Activated CD4-positive, alpha-beta memory T cell treated with anti-CD3 and anti-CD28 coated beads, Interleukin-2, amount 10 ng/mL, durations not matched to agents 7 days and 5 days (primary cell): ENCODE measurements around the gene ISY1. TPM values are rescaled to one million over a fixed set of nuclear protein-coding genes. Genes with fewer than 3 reads are reported as not detected.
"Not testable (repeated sequence)": the region's sequence is repeated elsewhere in the genome, so short reads cannot be mapped to it uniquely, and the experiment has no call there.

Experiments used
- CTCF ChIA-PET: fragments of 350-600 bp; sonication (Branson Sonifier 250); formaldehyde crosslinking; loops from one replicate; lab custom pipeline; 2021; ENCODE audit warnings: antibody characterized with exemption, inconsistent platforms; lab: Charles Lee
- POLR2A ChIA-PET: fragments of 350-600 bp; sonication (Branson Sonifier 250); formaldehyde crosslinking; loops from one replicate; lab custom pipeline; 2021; ENCODE audit warnings: antibody characterized with exemption; lab: Charles Lee
- DNase-seq: peaks from one replicate; pipeline ENCODE4 v3.0.0-alpha.2; 2020
- H3K27ac Mint-ChIP-seq: one replicate; pipeline ENCODE4 v1.8.0; 2021; ENCODE audit warnings: mild to moderate bottlenecking, mixed read lengths
- H3K27me3 Mint-ChIP-seq: one replicate; pipeline ENCODE4 v1.8.0; 2021; ENCODE audit warnings: mixed read lengths
- H3K36me3 Mint-ChIP-seq: one replicate; pipeline ENCODE4 v1.8.0; 2021; ENCODE audit warnings: low read depth, mixed read lengths
- H3K4me1 Mint-ChIP-seq: one replicate; pipeline ENCODE4 v1.8.0; 2021; ENCODE audit warnings: mixed read lengths
- H3K4me3 Mint-ChIP-seq: one replicate; pipeline ENCODE4 v1.8.0; 2021; ENCODE audit warnings: mild to moderate bottlenecking, mixed read lengths
- H3K9me3 Mint-ChIP-seq: one replicate; pipeline ENCODE4 v1.8.0; 2021; ENCODE audit warnings: mixed read lengths
- total RNA-seq, 2 experiments: library from RNA; stranded (reverse); gene quantifications; one replicate each; pipeline ENCODE4 v1.2.3, GENCODE V29; 2021

The ISY1 gene
- total RNA-seq, 2 experiments from 2014 or later = 63.9 to 66.2 TPM

GRCh38 chr3:129165594-129165993 lies 4.7 kb upstream of the ISY1 start:
- ChIA-PET CTCF (interaction anchor here (3.0 kb wide), 1 partner anchor 195 kb away, joined by 15 read pairs; no protein-coding TSS in a partner anchor), POLR2A (interaction anchor here (1.6 kb wide), 1 partner anchor 84 kb away, joined by 5 read pairs; the partner anchor contains the start of gene COPG1)
- not testable (repeated sequence) for H3K9me3 Mint-ChIP-seq, H3K27me3 Mint-ChIP-seq, DNase-seq, H3K4me3 Mint-ChIP-seq, H3K27ac Mint-ChIP-seq
- H3K36me3 Mint-ChIP-seq = peaks cover 42% of the 10 kb centered on the region
- H3K4me1 Mint-ChIP-seq = peaks cover 31% of the 10 kb centered on the region

GRCh38 chr3:129164500-129164899 lies 3.6 kb upstream of the ISY1 start:
- Mint-ChIP-seq H3K4me3 (no peak overlapping the region), H3K27ac (peak overlapping the region; percentile 64), H3K36me3 (peaks cover 37% of the 10 kb centered on the region), H3K4me1 (peaks cover 36% of the 10 kb centered on the region), H3K9me3 (no peaks in the 10 kb centered on the region), H3K27me3 (no peaks in the 10 kb centered on the region)
- no peak for DNase-seq
- POLR2A ChIA-PET = interaction anchor here (0.8 kb wide), 1 partner anchor 110 kb away, joined by 3 read pairs; no protein-coding TSS in a partner anchor
- CTCF ChIA-PET = interaction anchor here (1.0 to 3.4 kb wide), 2 partner anchors 17 to 112 kb away, joined by 3 to 33 read pairs; no protein-coding TSS in a partner anchor

GRCh38 chr3:129162729-129163579 lies 2.1 kb upstream of the ISY1 start:
- no peak for DNase-seq
- peak overlapping the region; percentile 87 for H3K4me3 Mint-ChIP-seq
- ChIA-PET CTCF (interaction anchor here (0.8 to 3.4 kb wide), 15 partner anchors 8 to 482 kb away, joined by 3 to 33 read pairs (median 7); partner anchors contain the start of gene COPG1), POLR2A (interaction anchor here (0.7 to 3.3 kb wide), 22 partner anchors 8 to 1490 kb away, joined by 3 to 49 read pairs (median 6); partner anchors contain the start of genes ABTB1 and COPG1)
- H3K27ac Mint-ChIP-seq = peak overlapping the region; percentile 94
- H3K9me3 Mint-ChIP-seq = no peaks in the 10 kb centered on the region
- peaks cover 41% of the 10 kb centered on the region for H3K36me3 Mint-ChIP-seq
- peaks cover 47% of the 10 kb centered on the region for H3K4me1 Mint-ChIP-seq
- H3K27me3 Mint-ChIP-seq = no peaks in the 10 kb centered on the region

GRCh38 chr3:129161860-129162271 lies 1.0 kb upstream of the ISY1 start:
- Mint-ChIP-seq H3K27me3 (no peaks in the 10 kb centered on the region), H3K4me1 (peaks cover 47% of the 10 kb centered on the region), H3K36me3 (peaks cover 35% of the 10 kb centered on the region), H3K9me3 (no peaks in the 10 kb centered on the region), H3K4me3 (peak overlapping the region; percentile 87), H3K27ac (peak overlapping the region; percentile 94)
- CTCF ChIA-PET = interaction anchor here (0.9 to 3.4 kb wide), 20 partner anchors 9 to 481 kb away, joined by 3 to 33 read pairs (median 5); partner anchors contain the start of genes CNBP and COPG1
- POLR2A ChIA-PET = interaction anchor here (0.6 to 3.3 kb wide), 26 partner anchors 9 to 1489 kb away, joined by 3 to 49 read pairs (median 4); partner anchors contain the start of genes ABTB1 and COPG1
- DNase-seq = peak; percentile 33

GRCh38 chr3:129144786-129145185 lies 16.1 kb downstream of the ISY1 start:
- POLR2A ChIA-PET = interaction anchor here (0.6 to 1.5 kb wide), 3 partner anchors 23 to 328 kb away, joined by 3 to 4 read pairs (median 4); partner anchors contain the start of gene RAB43
- Mint-ChIP-seq H3K4me3 (no peak overlapping the region), H3K36me3 (peaks cover 41% of the 10 kb centered on the region), H3K27ac (no peak overlapping the region), H3K9me3 (no peaks in the 10 kb centered on the region), H3K27me3 (no peaks in the 10 kb centered on the region), H3K4me1 (no peaks in the 10 kb centered on the region)
- CTCF ChIA-PET = interaction anchor here (0.7 to 1.2 kb wide), 3 partner anchors 11 to 175 kb away, joined by 3 read pairs; no protein-coding TSS in a partner anchor
- DNase-seq = no peak

- DNase-seq, H3K9me3 Mint-ChIP-seq, CTCF ChIA-PET, H3K27me3 Mint-ChIP-seq, H3K27ac Mint-ChIP-seq, POLR2A ChIA-PET, H3K4me1 Mint-ChIP-seq, H3K4me3 Mint-ChIP-seq: not testable (repeated sequence)
- H3K36me3 Mint-ChIP-seq = peaks cover 34% of the 10 kb centered on the region
Measured at GRCh38 chr3:129141011-129141410, 19.9 kb downstream of the ISY1 start.

GRCh38 chr3:129139911-129140310 lies 21.0 kb downstream of the ISY1 start:
- ChIA-PET POLR2A (no interaction called here), CTCF (no interaction called here)
- Mint-ChIP-seq H3K4me3 (no peak overlapping the region), H3K27ac (no peak overlapping the region), H3K9me3 (no peaks in the 10 kb centered on the region), H3K36me3 (peaks cover 24% of the 10 kb centered on the region), H3K27me3 (no peaks in the 10 kb centered on the region), H3K4me1 (no peaks in the 10 kb centered on the region)
- DNase-seq = no peak

GRCh38 chr3:129136275-129136674 lies 24.6 kb downstream of the ISY1 start:
- not testable (repeated sequence) for DNase-seq, H3K4me1 Mint-ChIP-seq, H3K9me3 Mint-ChIP-seq, H3K27me3 Mint-ChIP-seq, H3K4me3 Mint-ChIP-seq, H3K27ac Mint-ChIP-seq
- CTCF ChIA-PET = interaction anchor here (1.3 to 2.2 kb wide), 5 partner anchors 18 to 166 kb away, joined by 4 to 7 read pairs (median 7); no protein-coding TSS in a partner anchor
- H3K36me3 Mint-ChIP-seq = peaks cover 44% of the 10 kb centered on the region
- POLR2A ChIA-PET = interaction anchor here (0.9 to 1.1 kb wide), 2 partner anchors 9 to 14 kb away, joined by 3 read pairs; partner anchors contain the start of gene RAB43

GRCh38 chr3:129132097-129132866 lies 28.6 kb downstream of the ISY1 start:
- H3K27me3 Mint-ChIP-seq = no peaks in the 10 kb centered on the region
- H3K36me3 Mint-ChIP-seq = peaks cover 44% of the 10 kb centered on the region
- DNase-seq = no peak
- H3K4me3 Mint-ChIP-seq = no peak overlapping the region
- POLR2A ChIA-PET = interaction anchor here (0.5 to 5.4 kb wide), 3 partner anchors 9 to 23 kb away, joined by 3 to 29 read pairs (median 6); partner anchors contain the start of gene RAB43
- H3K4me1 Mint-ChIP-seq = no peaks in the 10 kb centered on the region
- CTCF ChIA-PET = interaction anchor here (0.9 to 1.5 kb wide), 2 partner anchors 20 to 114 kb away, joined by 3 read pairs; no protein-coding TSS in a partner anchor
- no peaks in the 10 kb centered on the region for H3K9me3 Mint-ChIP-seq
- no peak overlapping the region for H3K27ac Mint-ChIP-seq

- no peak for DNase-seq
- no peak overlapping the region for H3K4me3 Mint-ChIP-seq
- H3K36me3 Mint-ChIP-seq = peaks cover 45% of the 10 kb centered on the region
- ChIA-PET CTCF (interaction anchor here (1.5 kb wide), 2 partner anchors 78 to 114 kb away, joined by 3 read pairs; no protein-coding TSS in a partner anchor), POLR2A (interaction anchor here (1.8 to 5.4 kb wide), 2 partner anchors 8 to 11 kb away, joined by 6 to 29 read pairs; partner anchors contain the start of gene RAB43)
- H3K4me1 Mint-ChIP-seq = peaks cover 2% of the 10 kb centered on the region
- H3K27me3 Mint-ChIP-seq = no peaks in the 10 kb centered on the region
- no peak overlapping the region for H3K27ac Mint-ChIP-seq
- no peaks in the 10 kb centered on the region for H3K9me3 Mint-ChIP-seq
Measured at GRCh38 chr3:129131465-129132088, 29.3 kb downstream of the ISY1 start.

GRCh38 chr3:129130291-129130813 lies 30.5 kb downstream of the ISY1 start:
- no peak for DNase-seq
- no peak overlapping the region for H3K27ac Mint-ChIP-seq
- H3K4me3 Mint-ChIP-seq = no peak overlapping the region
- H3K4me1 Mint-ChIP-seq = peaks cover 2% of the 10 kb centered on the region
- H3K36me3 Mint-ChIP-seq = peaks cover 45% of the 10 kb centered on the region
- H3K27me3 Mint-ChIP-seq = no peaks in the 10 kb centered on the region
- ChIA-PET POLR2A (interaction anchor here (5.4 kb wide), 1 partner anchor 10 kb away, joined by 29 read pairs; the partner anchor contains the start of gene RAB43), CTCF (interaction anchor here (1.5 kb wide), 1 partner anchor 77 kb away, joined by 3 read pairs; no protein-coding TSS in a partner anchor)
- H3K9me3 Mint-ChIP-seq = no peaks in the 10 kb centered on the region
